Esophagus muscularis mucosa (tissue), 4 donors: ENCODE data around the gene DPP4. TPM values are rescaled to one million over a fixed set of nuclear protein-coding genes. Genes with fewer than 3 reads are reported as not detected.

Experiments used
- DNase-seq: peaks from one replicate; pipeline ENCODE4 v3.0.0-alpha.2; 2017; ENCODE audit errors: extremely low spot score
- H3K27ac ChIP-seq, 4 donors: fragments of 200-600 bp; sonication (generic); replicated peaks in 1 of 4; 1 replicate in 3 of 4; 2 replicates in 1 of 4; pipeline ENCODE4 v1.5.1; 2016 to 2019; ENCODE audit warnings: mild to moderate bottlenecking in 1 of 4
- H3K27me3 ChIP-seq, 4 donors: fragments of 200-600 bp; sonication (generic); one replicate each; pipeline versions ENCODE4 v1.5.1 to v1.6.0; 2016 to 2019
- H3K36me3 ChIP-seq, 4 donors: fragments of 200-600 bp; sonication (generic); one replicate each; pipeline ENCODE4 v1.5.1; 2016 to 2019
- H3K4me1 ChIP-seq, 4 donors: fragments of 200-600 bp; sonication (generic); one replicate each; pipeline ENCODE4 v1.5.1; 2016 to 2019
- H3K4me3 ChIP-seq, 4 donors: fragments of 200-600 bp; sonication (generic); 1 replicate in 2 of 4; 2 replicates in 2 of 4; pipeline ENCODE4 v1.5.1; 2016 to 2019; ENCODE audit warnings: mild to moderate bottlenecking in 4 of 4, moderate library complexity in 1 of 4
- H3K9me3 ChIP-seq, 4 donors: fragments of 200-600 bp; sonication (generic); 1 replicate in 3 of 4; 2 replicates in 1 of 4; pipeline ENCODE4 v1.5.1; 2016 to 2019
- CTCF ChIP-seq, 3 experiments: fragments of 200-600 bp in 2 of 3; fragments of 450-650 bp in 1 of 3; sonication (generic) in 2 of 3; IDR thresholded peaks; one replicate each; pipeline ENCODE4 v1.5.1; 2017 to 2019; ENCODE audit warnings: antibody characterized with exemption in 3 of 3, mild to moderate bottlenecking in 2 of 3, moderate library complexity in 1 of 3
- EP300 ChIP-seq: sonication (generic); formaldehyde crosslinking; IDR thresholded peaks from one replicate; pipeline ENCODE4 v1.6.1; 2017; ENCODE audit warnings: antibody characterized with exemption
- POLR2A ChIP-seq: fragments of 450-650 bp; IDR thresholded peaks from one replicate; pipeline ENCODE4 v1.6.1; 2017; ENCODE audit warnings: antibody characterized with exemption, moderate library complexity, mild to moderate bottlenecking, low read depth
- POLR2AphosphoS5 ChIP-seq, 2 donors: sonication (generic); formaldehyde crosslinking; IDR thresholded peaks; one replicate each; pipeline ENCODE4 v1.6.1; 2017; ENCODE audit warnings: antibody characterized with exemption in 2 of 2
- WGBS: methylation state at CpG from one replicate; pipeline ENCODE4 v1.1.5; 2018; 5-methylcytosine and 5-hydroxymethylcytosine counted together
- intact Hi-C: fragments of 100-400 bp; cut with DNase I; formaldehyde crosslinking; loops from one replicate; pipeline ENCODE4 v1.15.1; 2023
- total RNA-seq, 4 donors: library from RNA; depleted of rRNA; stranded (reverse); fragments of >200 nt; gene quantifications; one replicate each; pipeline versions ENCODE4 v1.1.0 to v1.2.1, GENCODE V29; 2016

DPP4 gene
- total RNA-seq, 4 donors from 2014 or later, result 2.2 to 4.1 (median 2.8) TPM

- WGBS, result 82% methylated on average over 1 of the region's 1 CpG
- intact Hi-C loops, result no loop called here
- Histone ChIP-seq H3K27ac (no peak overlapping the region), H3K9me3 (no peaks in the 10 kb centered on the region), H3K36me3 (no peaks in the 10 kb centered on the region), H3K4me1 (no peaks in the 10 kb centered on the region), H3K27me3 (no peaks in the 10 kb centered on the region), H3K4me3 (no peak overlapping the region)
- no peak for TF ChIP-seq POLR2AphosphoS5 (IDR thresholded peaks at IDR 0.05)
- no peak for TF ChIP-seq EP300
- TF ChIP-seq CTCF (IDR thresholded peaks at IDR 0.05), result no peak
- no peak for TF ChIP-seq POLR2A
- DNase-seq, result no peak
These were observed 104.9 kb downstream of the DPP4 start for GRCh38 chr2:161969159-161969558.

GRCh38 chr2:161965994-161966393, 108.0 kb downstream of the DPP4 start:
- intact Hi-C loops, result no loop called here
- Histone ChIP-seq H3K36me3 (no peaks in the 10 kb centered on the region), H3K4me1 (no peaks in the 10 kb centered on the region), H3K27ac (no peak overlapping the region), H3K4me3 (no peak overlapping the region), H3K9me3 (no peaks in the 10 kb centered on the region), H3K27me3 (no peaks in the 10 kb centered on the region)
- TF ChIP-seq POLR2A (no peak), EP300 (no peak), POLR2AphosphoS5 (IDR thresholded peaks at IDR 0.05) (no peak), CTCF (IDR thresholded peaks at IDR 0.05) (no peak)
- WGBS, result 63% methylated on average over 1 of the region's 1 CpG
- no peak for DNase-seq

GRCh38 chr2:161964160-161964559, 109.9 kb downstream of the DPP4 start:
- H3K27me3 ChIP-seq, result no peaks in the 10 kb centered on the region
- TF ChIP-seq POLR2AphosphoS5 (IDR thresholded peaks at IDR 0.05) (no peak), EP300 (no peak), CTCF (IDR thresholded peaks at IDR 0.05) (no peak), POLR2A (no peak)
- DNase-seq, result no peak
- 99% methylated on average over 4 of the region's 4 CpGs for WGBS
- no peaks in the 10 kb centered on the region for H3K9me3 ChIP-seq
- H3K36me3 ChIP-seq, result no peaks in the 10 kb centered on the region
- H3K4me3 ChIP-seq, result no peak overlapping the region
- intact Hi-C loops, result no loop called here
- H3K4me1 ChIP-seq, result no peaks in the 10 kb centered on the region
- no peak overlapping the region for H3K27ac ChIP-seq

DNA sequence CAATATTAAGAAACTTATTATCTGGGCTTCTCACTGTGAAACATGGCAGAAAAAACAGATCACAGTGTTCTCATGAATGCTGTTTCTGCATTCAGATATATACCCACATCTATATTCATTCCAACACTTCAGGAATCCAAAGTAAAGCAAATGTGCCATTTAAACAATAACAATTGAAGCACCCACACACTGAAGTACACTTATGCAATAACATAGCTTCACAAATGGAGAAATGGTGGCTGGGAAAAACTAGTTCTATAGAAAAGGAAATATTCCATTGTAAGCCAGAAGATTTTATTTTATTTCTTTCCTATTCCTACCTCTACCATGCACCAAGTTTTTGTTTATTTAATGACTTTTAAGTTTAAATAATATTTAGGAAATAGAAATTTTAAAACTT, 111.9 kb downstream of the DPP4 start:
- Histone ChIP-seq H3K27me3 (no peaks in the 10 kb centered on the region), H3K36me3 (no peaks in the 10 kb centered on the region), H3K4me1 (no peaks in the 10 kb centered on the region), H3K27ac (no peak overlapping the region), H3K9me3 (no peaks in the 10 kb centered on the region), H3K4me3 (no peak overlapping the region)
- TF ChIP-seq CTCF (IDR thresholded peaks at IDR 0.05), result no peak
- no peak for TF ChIP-seq POLR2AphosphoS5 (IDR thresholded peaks at IDR 0.05)
- no peak for TF ChIP-seq EP300
- TF ChIP-seq POLR2A, result no peak
- no peak for DNase-seq
- intact Hi-C loops, result no loop called here

GRCh38 chr2:161961061-161961460, 113.0 kb downstream of the DPP4 start:
- Histone ChIP-seq H3K27ac (no peak overlapping the region), H3K27me3 (no peaks in the 10 kb centered on the region), H3K4me1 (no peaks in the 10 kb centered on the region), H3K36me3 (no peaks in the 10 kb centered on the region), H3K4me3 (no peak overlapping the region), H3K9me3 (no peaks in the 10 kb centered on the region)
- DNase-seq, result no peak
- no peak for TF ChIP-seq POLR2A
- TF ChIP-seq POLR2AphosphoS5 (IDR thresholded peaks at IDR 0.05), result no peak
- no peak for TF ChIP-seq EP300
- no peak for TF ChIP-seq CTCF (IDR thresholded peaks at IDR 0.05)
- 68% methylated on average over 2 of the region's 2 CpGs for WGBS
- intact Hi-C loops, result no loop called here
